Vagina (tissue), 2 donors: Measurements from ENCODE around the gene RNF26.

Experiments used
- CTCF ChIP-seq, 3 experiments: fragments of 450-650 bp in 2 of 3; fragments of 200-600 bp in 1 of 3; sonication (generic) in 1 of 3; IDR thresholded peaks; one replicate each; pipeline ENCODE4 v1.5.1; 2017 to 2019; ENCODE audit warnings: antibody characterized with exemption in 3 of 3, mild to moderate bottlenecking in 2 of 3, moderate library complexity in 2 of 3
- POLR2A ChIP-seq, 2 donors: fragments of 450-650 bp; IDR thresholded peaks; one replicate each; pipeline ENCODE4 v1.6.1; 2017; ENCODE audit warnings: antibody characterized with exemption in 2 of 2, mild to moderate bottlenecking in 2 of 2, moderate library complexity in 2 of 2
- POLR2AphosphoS5 ChIP-seq, 2 donors: sonication (generic); formaldehyde crosslinking; IDR thresholded peaks; one replicate each; pipeline ENCODE4 v1.9.0; 2017; ENCODE audit warnings: antibody characterized with exemption in 2 of 2, mild to moderate bottlenecking in 2 of 2, low read depth in 1 of 2; ENCODE audit not compliant: insufficient read depth in 1 of 2

GRCh38 chr11:119350302-119350701, 16.0 kb downstream of the RNF26 start:
- TF ChIP-seq CTCF (IDR thresholded peaks at IDR 0.05) (no peak), POLR2A (IDR thresholded peaks at IDR 0.05) (no peak), POLR2AphosphoS5 (IDR thresholded peaks at IDR 0.05; ENCODE audit: insufficient read depth in 1 of 2, low read depth in 1 of 2) (no peak)
